Measurements from ENCODE around the gene KIF13A.

DNA sequence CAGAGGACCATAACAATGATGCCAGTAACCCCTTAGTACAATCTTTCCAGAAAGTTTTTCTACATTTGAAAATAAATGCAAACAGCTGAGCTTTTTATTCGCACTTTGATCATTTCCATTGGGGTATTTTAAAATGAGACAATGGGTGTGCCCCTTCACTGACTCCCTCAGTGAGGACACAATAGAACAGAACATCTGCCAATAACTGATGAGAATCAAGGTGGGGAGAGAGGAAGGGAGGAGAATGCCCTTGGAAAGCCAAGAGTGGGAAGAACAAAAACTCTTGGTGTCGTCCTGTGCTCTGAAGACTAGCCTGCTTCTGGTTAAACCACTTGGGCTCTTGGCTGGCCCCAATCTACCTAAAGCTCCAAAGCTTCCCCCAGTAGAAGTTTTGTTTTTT lies 66.0 kb downstream of the KIF13A start:
- TF ChIP-seq, protein P1, sequence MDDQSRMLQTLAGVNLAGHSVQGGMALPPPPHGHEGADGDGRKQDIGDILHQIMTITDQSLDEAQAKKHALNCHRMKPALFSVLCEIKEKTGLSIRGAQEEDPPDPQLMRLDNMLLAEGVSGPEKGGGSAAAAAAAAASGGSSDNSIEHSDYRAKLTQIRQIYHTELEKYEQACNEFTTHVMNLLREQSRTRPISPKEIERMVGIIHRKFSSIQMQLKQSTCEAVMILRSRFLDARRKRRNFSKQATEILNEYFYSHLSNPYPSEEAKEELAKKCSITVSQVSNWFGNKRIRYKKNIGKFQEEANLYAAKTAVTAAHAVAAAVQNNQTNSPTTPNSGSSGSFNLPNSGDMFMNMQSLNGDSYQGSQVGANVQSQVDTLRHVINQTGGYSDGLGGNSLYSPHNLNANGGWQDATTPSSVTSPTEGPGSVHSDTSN (IDR thresholded peaks at IDR 0.05; ENCODE audit: insufficient replicate concordance, low read depth, low read length): no peak
- TF ChIP-seq, protein P2, sequence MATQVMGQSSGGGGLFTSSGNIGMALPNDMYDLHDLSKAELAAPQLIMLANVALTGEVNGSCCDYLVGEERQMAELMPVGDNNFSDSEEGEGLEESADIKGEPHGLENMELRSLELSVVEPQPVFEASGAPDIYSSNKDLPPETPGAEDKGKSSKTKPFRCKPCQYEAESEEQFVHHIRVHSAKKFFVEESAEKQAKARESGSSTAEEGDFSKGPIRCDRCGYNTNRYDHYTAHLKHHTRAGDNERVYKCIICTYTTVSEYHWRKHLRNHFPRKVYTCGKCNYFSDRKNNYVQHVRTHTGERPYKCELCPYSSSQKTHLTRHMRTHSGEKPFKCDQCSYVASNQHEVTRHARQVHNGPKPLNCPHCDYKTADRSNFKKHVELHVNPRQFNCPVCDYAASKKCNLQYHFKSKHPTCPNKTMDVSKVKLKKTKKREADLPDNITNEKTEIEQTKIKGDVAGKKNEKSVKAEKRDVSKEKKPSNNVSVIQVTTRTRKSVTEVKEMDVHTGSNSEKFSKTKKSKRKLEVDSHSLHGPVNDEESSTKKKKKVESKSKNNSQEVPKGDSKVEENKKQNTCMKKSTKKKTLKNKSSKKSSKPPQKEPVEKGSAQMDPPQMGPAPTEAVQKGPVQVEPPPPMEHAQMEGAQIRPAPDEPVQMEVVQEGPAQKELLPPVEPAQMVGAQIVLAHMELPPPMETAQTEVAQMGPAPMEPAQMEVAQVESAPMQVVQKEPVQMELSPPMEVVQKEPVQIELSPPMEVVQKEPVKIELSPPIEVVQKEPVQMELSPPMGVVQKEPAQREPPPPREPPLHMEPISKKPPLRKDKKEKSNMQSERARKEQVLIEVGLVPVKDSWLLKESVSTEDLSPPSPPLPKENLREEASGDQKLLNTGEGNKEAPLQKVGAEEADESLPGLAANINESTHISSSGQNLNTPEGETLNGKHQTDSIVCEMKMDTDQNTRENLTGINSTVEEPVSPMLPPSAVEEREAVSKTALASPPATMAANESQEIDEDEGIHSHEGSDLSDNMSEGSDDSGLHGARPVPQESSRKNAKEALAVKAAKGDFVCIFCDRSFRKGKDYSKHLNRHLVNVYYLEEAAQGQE (IDR thresholded peaks at IDR 0.05; ENCODE audit: low read depth, low read length): no peak
- TF ChIP-seq NR2C1 (IDR thresholded peaks at IDR 0.05) (no peak), RCOR1 (conservative IDR thresholded peaks at IDR 0.05; ENCODE audit: low read depth, low read length) (no peak), EP300 (IDR thresholded peaks at IDR 0.05; ENCODE audit: borderline replicate concordance in 1 of 2, control insufficient read depth in 1 of 2, low read depth in 2 of 2, low read length in 2 of 2) (no peak), RBBP5 (conservative IDR thresholded peaks at IDR 0.05) (no peak), GABPA (IDR thresholded peaks at IDR 0.05; ENCODE audit: low read depth) (no peak)
- TF ChIP-seq, protein P3, sequence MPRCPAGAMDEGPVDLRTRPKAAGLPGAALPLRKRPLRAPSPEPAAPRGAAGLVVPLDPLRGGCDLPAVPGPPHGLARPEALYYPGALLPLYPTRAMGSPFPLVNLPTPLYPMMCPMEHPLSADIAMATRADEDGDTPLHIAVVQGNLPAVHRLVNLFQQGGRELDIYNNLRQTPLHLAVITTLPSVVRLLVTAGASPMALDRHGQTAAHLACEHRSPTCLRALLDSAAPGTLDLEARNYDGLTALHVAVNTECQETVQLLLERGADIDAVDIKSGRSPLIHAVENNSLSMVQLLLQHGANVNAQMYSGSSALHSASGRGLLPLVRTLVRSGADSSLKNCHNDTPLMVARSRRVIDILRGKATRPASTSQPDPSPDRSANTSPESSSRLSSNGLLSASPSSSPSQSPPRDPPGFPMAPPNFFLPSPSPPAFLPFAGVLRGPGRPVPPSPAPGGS (IDR thresholded peaks at IDR 0.05; ENCODE audit: borderline replicate concordance, insufficient read depth, low read depth, low read length, poor library complexity, severe bottlenecking): no peak
- TF ChIP-seq, protein P4, sequence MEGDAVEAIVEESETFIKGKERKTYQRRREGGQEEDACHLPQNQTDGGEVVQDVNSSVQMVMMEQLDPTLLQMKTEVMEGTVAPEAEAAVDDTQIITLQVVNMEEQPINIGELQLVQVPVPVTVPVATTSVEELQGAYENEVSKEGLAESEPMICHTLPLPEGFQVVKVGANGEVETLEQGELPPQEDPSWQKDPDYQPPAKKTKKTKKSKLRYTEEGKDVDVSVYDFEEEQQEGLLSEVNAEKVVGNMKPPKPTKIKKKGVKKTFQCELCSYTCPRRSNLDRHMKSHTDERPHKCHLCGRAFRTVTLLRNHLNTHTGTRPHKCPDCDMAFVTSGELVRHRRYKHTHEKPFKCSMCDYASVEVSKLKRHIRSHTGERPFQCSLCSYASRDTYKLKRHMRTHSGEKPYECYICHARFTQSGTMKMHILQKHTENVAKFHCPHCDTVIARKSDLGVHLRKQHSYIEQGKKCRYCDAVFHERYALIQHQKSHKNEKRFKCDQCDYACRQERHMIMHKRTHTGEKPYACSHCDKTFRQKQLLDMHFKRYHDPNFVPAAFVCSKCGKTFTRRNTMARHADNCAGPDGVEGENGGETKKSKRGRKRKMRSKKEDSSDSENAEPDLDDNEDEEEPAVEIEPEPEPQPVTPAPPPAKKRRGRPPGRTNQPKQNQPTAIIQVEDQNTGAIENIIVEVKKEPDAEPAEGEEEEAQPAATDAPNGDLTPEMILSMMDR (IDR thresholded peaks at IDR 0.05 in 2 of 3, conservative IDR thresholded peaks at IDR 0.05 in 1 of 3; ENCODE audit: control insufficient read depth in 2 of 3, extremely low read depth in 1 of 3, insufficient read depth in 1 of 3, low read depth in 3 of 3, low read length in 3 of 3): no peak

Measured in GM12878 (cell line).